Natural killer cell (primary cell): ENCODE measurements around the gene KRTAP5-4. TPM values are rescaled to one million over a fixed set of nuclear protein-coding genes. Genes with fewer than 3 reads are reported as not detected.

Source experiments
- ATAC-seq, 3 donors: fragments of 150-1000 bp in 2 of 3; fragments of 200-7000 bp in 1 of 3; cut with Tn5 transposase; 1 replicate in 1 of 3; 2 replicates in 2 of 3; pipeline ENCODE4 v1.10.0; 2021; ENCODE audit warnings: mild to moderate bottlenecking in 2 of 3, moderate library complexity in 2 of 3
- DNase-seq, 2 donors: peaks; one replicate each; pipeline versions ENCODE4 v3.0.0 to v3.0.0-alpha.2; 2013 to 2021; ENCODE audit warnings: mixed read lengths in 1 of 2
- H3K27ac ChIP-seq: one replicate; pipeline ENCODE4 v1.5.1; 2013; ENCODE audit warnings: mild to moderate bottlenecking, low read length
- H3K27me3 ChIP-seq: one replicate; pipeline ENCODE4 v1.6.1; 2013; ENCODE audit warnings: low read length; ENCODE audit not compliant: control insufficient read depth, insufficient read depth
- H3K36me3 ChIP-seq: one replicate; pipeline ENCODE4 v1.6.1; 2013; ENCODE audit warnings: low read length; ENCODE audit not compliant: control insufficient read depth, insufficient read depth
- H3K4me1 ChIP-seq: one replicate; pipeline ENCODE4 v1.6.1; 2013; ENCODE audit warnings: low read length; ENCODE audit not compliant: control insufficient read depth, insufficient read depth
- H3K4me3 ChIP-seq: one replicate; pipeline ENCODE4 v1.5.1; 2013; ENCODE audit warnings: low read length
- H3K9me3 ChIP-seq: one replicate; pipeline ENCODE4 v1.6.1; 2013; ENCODE audit warnings: low read length; ENCODE audit not compliant: control insufficient read depth, insufficient read depth
- H3K27ac Mint-ChIP-seq, 2 donors: one replicate each; pipeline ENCODE4 v1.8.0; 2022; ENCODE audit warnings: mild to moderate bottlenecking in 2 of 2, mixed read lengths in 2 of 2, moderate library complexity in 1 of 2
- H3K27me3 Mint-ChIP-seq, 2 donors: one replicate each; pipeline ENCODE4 v1.8.0; 2022; ENCODE audit warnings: low read depth in 2 of 2, mixed read lengths in 2 of 2
- H3K36me3 Mint-ChIP-seq: one replicate; pipeline ENCODE4 v1.8.0; 2022; ENCODE audit warnings: mixed read lengths
- H3K4me1 Mint-ChIP-seq, 2 donors: one replicate each; pipeline ENCODE4 v1.8.0; 2022; ENCODE audit warnings: mixed read lengths in 2 of 2
- H3K4me3 Mint-ChIP-seq: one replicate; pipeline ENCODE4 v1.8.0; 2022; ENCODE audit warnings: mild to moderate bottlenecking, moderate library complexity, mixed read lengths
- H3K9me3 Mint-ChIP-seq, 2 donors: one replicate each; pipeline ENCODE4 v1.8.0; 2022; ENCODE audit warnings: mixed read lengths in 2 of 2
- CTCF ChIP-seq: fragments of 200-600 bp; IDR thresholded peaks from one replicate; pipeline ENCODE4 v1.8.0; 2022; ENCODE audit warnings: antibody characterized with exemption
- WGBS: methylation state at CpG from one replicate; pipeline ENCODE4 v1.1.7; 2013; ENCODE audit warnings: missing lambda C conversion rate; ENCODE audit not compliant: insufficient coverage; 5-methylcytosine and 5-hydroxymethylcytosine counted together
- intact Hi-C: fragments of 100-400 bp; cut with micrococcal nuclease; formaldehyde crosslinking; loops from one replicate; pipeline ENCODE4 v1.14.2; 2022
- total RNA-seq, 4 donors: library from RNA; stranded (reverse); fragments of 120-200 nt in 1 of 4; gene quantifications; one replicate each; pipeline versions ENCODE4 v1.2.3 to v1.2.4, GENCODE V29; 2013 to 2022

Gene KRTAP5-4
- total RNA-seq, 3 donors from 2014 or later (not counting 1 experiment from before 2014, with no cell fraction given): not detected

DNA sequence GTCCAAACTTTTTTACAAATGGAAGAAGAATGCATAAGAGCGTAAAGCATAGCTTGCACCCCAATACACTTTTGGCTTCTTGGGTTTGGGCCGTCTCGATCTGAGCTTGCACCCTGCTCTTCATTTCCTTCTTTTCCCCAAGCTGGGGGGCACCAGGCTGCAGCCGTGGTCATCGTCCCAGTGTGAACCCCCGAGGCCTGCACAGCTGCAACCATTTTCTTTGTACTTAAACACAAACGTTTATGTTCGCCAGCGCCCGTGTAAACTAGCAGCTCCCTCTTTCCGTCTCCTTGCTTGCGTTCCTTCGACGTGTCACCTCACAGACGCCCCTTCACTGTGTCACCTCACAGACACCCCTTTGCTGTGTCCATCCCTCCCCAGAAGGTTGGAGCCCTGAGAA, 17.7 kb upstream of the KRTAP5-4 start:
- Mint-ChIP-seq H3K4me1 (no peaks in the 10 kb centered on the region), H3K9me3 (no peaks in the 10 kb centered on the region), H3K36me3 (no peaks in the 10 kb centered on the region), H3K4me3 (no peak overlapping the region), H3K27ac (no peak overlapping the region), H3K27me3 (peaks cover 23 to 36% of the 10 kb centered on the region in 2 donors)
- no peaks in the 10 kb centered on the region for H3K9me3 ChIP-seq
- no peak for ATAC-seq
- TF ChIP-seq CTCF: no peak
- no peak for DNase-seq
- no peaks in the 10 kb centered on the region for H3K4me1 ChIP-seq
- no peak overlapping the region for H3K4me3 ChIP-seq
- no peaks in the 10 kb centered on the region for H3K36me3 ChIP-seq
- WGBS: 71% methylated on average over 15 of the region's 15 CpGs
- intact Hi-C loops: no loop called here
- peaks cover 7% of the 10 kb centered on the region for H3K27me3 ChIP-seq
- H3K27ac ChIP-seq: no peak overlapping the region

- H3K27me3 Mint-ChIP-seq: peaks cover 23 to 31% of the 10 kb centered on the region in 2 donors
- Histone ChIP-seq H3K36me3 (no peaks in the 10 kb centered on the region), H3K9me3 (no peaks in the 10 kb centered on the region), H3K27me3 (peaks cover 7% of the 10 kb centered on the region), H3K4me1 (no peaks in the 10 kb centered on the region), H3K4me3 (no peak overlapping the region), H3K27ac (no peak overlapping the region)
- intact Hi-C loops: no loop called here
- no peak for ATAC-seq
- WGBS: 72% methylated on average over 17 of the region's 18 CpGs
- peak in 1 of 2 donors; percentile 36 for DNase-seq
- H3K4me3 Mint-ChIP-seq: no peak overlapping the region
- no peak overlapping the region for H3K27ac Mint-ChIP-seq
- H3K36me3 Mint-ChIP-seq: no peaks in the 10 kb centered on the region
- no peak for TF ChIP-seq CTCF
- H3K4me1 Mint-ChIP-seq: no peaks in the 10 kb centered on the region
- no peaks in the 10 kb centered on the region for H3K9me3 Mint-ChIP-seq
Observed at GRCh38 chr11:1639102-1639620, 17.2 kb upstream of the KRTAP5-4 start.

- Histone ChIP-seq H3K27me3 (peaks cover 7% of the 10 kb centered on the region), H3K4me3 (no peak overlapping the region), H3K9me3 (no peaks in the 10 kb centered on the region), H3K4me1 (no peaks in the 10 kb centered on the region), H3K27ac (no peak overlapping the region), H3K36me3 (no peaks in the 10 kb centered on the region)
- H3K27me3 Mint-ChIP-seq: peaks cover 22 to 29% of the 10 kb centered on the region in 2 donors
- H3K4me1 Mint-ChIP-seq: no peaks in the 10 kb centered on the region
- DNase-seq: no peak
- no peak for ATAC-seq
- H3K36me3 Mint-ChIP-seq: no peaks in the 10 kb centered on the region
- TF ChIP-seq CTCF: no peak
- H3K9me3 Mint-ChIP-seq: no peaks in the 10 kb centered on the region
- intact Hi-C loops: no loop called here
- H3K27ac Mint-ChIP-seq: no peak overlapping the region
- WGBS: 75% methylated on average over 8 of the region's 8 CpGs
- H3K4me3 Mint-ChIP-seq: no peak overlapping the region
Observed at GRCh38 chr11:1638344-1638743, 16.4 kb upstream of the KRTAP5-4 start.

GRCh38 chr11:1637628-1638027, 15.7 kb upstream of the KRTAP5-4 start:
- 92% methylated on average over 1 of the region's 2 CpGs for whole genome bisulfite sequencing
- H3K4me3 ChIP-seq: no peak overlapping the region
- intact Hi-C loops: no loop called here
- Mint-ChIP-seq H3K9me3 (no peaks in the 10 kb centered on the region), H3K27ac (no peak overlapping the region), H3K4me3 (no peak overlapping the region), H3K36me3 (no peaks in the 10 kb centered on the region), H3K4me1 (no peaks in the 10 kb centered on the region), H3K27me3 (peaks cover 25 to 35% of the 10 kb centered on the region in 2 donors)
- peaks cover 7% of the 10 kb centered on the region for H3K27me3 ChIP-seq
- H3K4me1 ChIP-seq: no peaks in the 10 kb centered on the region
- no peaks in the 10 kb centered on the region for H3K9me3 ChIP-seq
- H3K36me3 ChIP-seq: no peaks in the 10 kb centered on the region
- ATAC-seq: no peak
- no peak overlapping the region for H3K27ac ChIP-seq
- TF ChIP-seq CTCF: no peak
- no peak for DNase-seq
